K562 (cell line): Measurements from ENCODE around the gene TNFRSF19. TPM values are rescaled to one million over a fixed set of nuclear protein-coding genes. Genes with fewer than 3 reads are reported as not detected.

ENCODE experiments used
- ATAC-seq: fragments of 200-7000 bp; cut with Tn5 transposase; 3 replicates; pipeline ENCODE4 v1.9.1; 2020; ENCODE audit warnings: moderate library complexity
- BruUV-seq: library from RNA; stranded (reverse); fragments of 400-500 nt; replicated peaks from 2 replicates; lab custom pipeline; 2021; lab: Mats Ljungman, UMichigan
- CTCF ChIA-PET: fragments of 300-600 bp; formaldehyde crosslinking; extraction: SDS; loops from one replicate; lab custom pipeline; 2021; ENCODE audit warnings: low intra/inter-chr PET ratio; lab: Yijun Ruan, JAX
- POLR2A ChIA-PET: fragments of 300-600, 350-650 bp; sonication (Branson Sonifier 250); formaldehyde crosslinking; extraction: SDS; loops from one replicate; lab custom pipeline; 2021; ENCODE audit warnings: antibody characterized with exemption, inconsistent platforms; lab: Yijun Ruan, JAX
- DNase-seq, 4 experiments: peaks; one replicate each; pipeline versions ENCODE4 v3.0.0 to v3.0.0-alpha.2; 2011 to 2018; ENCODE audit warnings: low spot score in 3 of 4, mixed read lengths in 3 of 4; ENCODE audit errors: extremely low read depth in 1 of 4
- FAIRE-seq: peaks from 2 replicates; lab custom pipeline; 2011; peaks lifted over from hg19 to GRCh38; lab: Jason Lieb, UNC
- H2AFZ ChIP-seq: 2 replicates; pipeline ENCODE4 v1.6.0; 2011; ENCODE audit warnings: low read depth, low read length, control low read depth, inconsistent platforms
- H3K27ac ChIP-seq: fragments of 200-600 bp; 3 replicates; pipeline ENCODE4 v1.8.0; 2011; ENCODE audit warnings: low read depth, mild to moderate bottlenecking, control low read depth, inconsistent platforms, low read length, moderate library complexity, mixed read lengths; ENCODE audit errors: extremely low read depth
- H3K27me3 ChIP-seq, 2 experiments: fragments of 300-600 bp in 1 of 2; 2 replicates in 1 of 2; 3 replicates in 1 of 2; pipeline versions ENCODE4 v1.6.0 to v1.8.0; 2011; ENCODE audit warnings: inconsistent platforms in 2 of 2, low read length in 2 of 2, mild to moderate bottlenecking in 1 of 2, mixed read lengths in 1 of 2, moderate library complexity in 1 of 2; ENCODE audit not compliant: control insufficient read depth in 2 of 2, insufficient read depth in 2 of 2
- H3K36me3 ChIP-seq: fragments of 300-600 bp; 3 replicates; pipeline ENCODE4 v1.8.0; 2011; ENCODE audit warnings: mild to moderate bottlenecking, low read length, inconsistent platforms; ENCODE audit not compliant: control insufficient read depth, insufficient read depth
- H3K4me1 ChIP-seq, 2 experiments: fragments of 200-600 bp in 1 of 2; replicated peaks in 1 of 2; 2 replicates in 1 of 2; 3 replicates in 1 of 2; pipeline versions ENCODE4 v1.5.1 to v1.8.0; 2011; ENCODE audit warnings: inconsistent platforms in 2 of 2, low read length in 2 of 2, mild to moderate bottlenecking in 1 of 2, mixed read lengths in 1 of 2, moderate library complexity in 1 of 2; ENCODE audit not compliant: control insufficient read depth in 2 of 2, insufficient read depth in 2 of 2
- H3K4me2 ChIP-seq: 2 replicates; pipeline ENCODE4 v1.6.1; 2011; ENCODE audit warnings: low read length, control low read depth, inconsistent platforms, mixed read lengths; ENCODE audit not compliant: insufficient read depth
- H3K4me3 ChIP-seq: fragments of 200-600 bp; sonication (generic), shearing (Covaris generic); 2 replicates; pipeline ENCODE4 v1.5.1; 2016; ENCODE audit warnings: control low read depth, inconsistent platforms
- H3K79me2 ChIP-seq: fragments of 200-600 bp; 3 replicates; pipeline ENCODE4 v1.8.0; 2011; ENCODE audit warnings: low read length, inconsistent platforms; ENCODE audit not compliant: control insufficient read depth, insufficient read depth
- H3K9ac ChIP-seq, 2 experiments: 2 replicates each; pipeline versions ENCODE4 v1.6.0 to v1.6.1; 2011; ENCODE audit warnings: low read depth in 2 of 2, low read length in 2 of 2, control low read depth in 1 of 2, inconsistent platforms in 1 of 2, mild to moderate bottlenecking in 1 of 2, mixed read lengths in 1 of 2; ENCODE audit not compliant: insufficient read depth in 1 of 2
- H3K9me1 ChIP-seq: one replicate; pipeline ENCODE4 v1.6.0; 2011; ENCODE audit warnings: inconsistent platforms, mild to moderate bottlenecking, low read length, moderate library complexity; ENCODE audit not compliant: control insufficient read depth, insufficient read depth
- H3K9me3 ChIP-seq: replicated peaks from 2 replicates; pipeline ENCODE4 v1.5.1; 2011; ENCODE audit warnings: low read depth, low read length, inconsistent platforms; ENCODE audit not compliant: control insufficient read depth, insufficient read depth
- H4K20me1 ChIP-seq: replicated peaks from 2 replicates; pipeline ENCODE4 v1.6.1; 2011; ENCODE audit warnings: low read length, inconsistent platforms, mixed read lengths; ENCODE audit not compliant: control insufficient read depth, insufficient read depth
- HMGXB4 ChIP-seq: sonication (generic); formaldehyde crosslinking; IDR thresholded peaks from 2 replicates; pipeline ENCODE4 v1.8.1; 2023; ENCODE audit warnings: mild to moderate bottlenecking, missing genetic modification reagents
- SAP30 ChIP-seq: fragments of 200-600 bp; sonication (generic); IDR thresholded peaks from 2 replicates; pipeline ENCODE4 v1.6.1; 2012; ENCODE audit warnings: borderline replicate concordance, low read depth, mild to moderate bottlenecking, moderate library complexity, low read length, control low read depth, inconsistent platforms; ENCODE audit not compliant: insufficient read depth, poor library complexity, severe bottlenecking
- ZFP91 ChIP-seq: sonication (generic); formaldehyde crosslinking; IDR thresholded peaks from 2 replicates; pipeline ENCODE4 v1.8.0; 2022; ENCODE audit warnings: mild to moderate bottlenecking, missing genetic modification reagents
- WGBS: fragments of 100-300 bp; shearing (Covaris generic); methylation state at CpG from one replicate; pipeline ENCODE4 v1.1.6; 2016; ENCODE audit warnings: low coverage, mixed read lengths; ENCODE audit not compliant: insufficient coverage; ENCODE audit errors: missing lambda C conversion rate; 5-methylcytosine and 5-hydroxymethylcytosine counted together
- in situ Hi-C: fragments of 300-500 bp; cut with MboI; formaldehyde crosslinking; loops from 4 replicates; pipeline ENCODE4 v1.15.0; 2018; ENCODE audit warnings: inconsistent platforms, mixed read lengths
- intact Hi-C: fragments of 100-400 bp; cut with micrococcal nuclease; formaldehyde crosslinking; loops from 2 replicates; pipeline ENCODE4 v1.14.2; 2022
- polyA plus RNA-seq, 8 experiments: library from polyadenylated mRNA; depleted of rRNA in 4 of 8; stranded (reverse) in 5 of 8; unstranded in 3 of 8; fragments of >200 nt; fragmentation: Nextera tagmentation in 2 of 8; fragmentation: Illumina TruSeq in 1 of 8; extraction: Ambion mirVana in 2 of 8; extraction: Trizol in 1 of 8; gene quantifications; 2 replicates each; pipeline versions ENCODE4 v1.2.1 to v1.2.3, GENCODE V29; 2011 to 2014; ENCODE audit warnings: inconsistent platforms in 1 of 8, missing spikeins in 1 of 8
- total RNA-seq, 7 experiments: library from RNA; depleted of rRNA in 6 of 7; stranded (reverse); fragments of >200 nt in 6 of 7; fragmentation: Illumina TruSeq in 2 of 7; extraction: Trizol in 2 of 7; gene quantifications; 2 replicates each; pipeline versions ENCODE4 v1.2.1 to v1.2.3, GENCODE V29; 2011 to 2021; ENCODE audit warnings: low replicate concordance in 1 of 7

The TNFRSF19 gene
- total and polyA plus RNA-seq, 9 of the 15 experiments (the other 6 are each of a cell fraction or from before 2014, with no cell fraction given), result 0.01 to 0.07 TPM; not detected in 7

DNA sequence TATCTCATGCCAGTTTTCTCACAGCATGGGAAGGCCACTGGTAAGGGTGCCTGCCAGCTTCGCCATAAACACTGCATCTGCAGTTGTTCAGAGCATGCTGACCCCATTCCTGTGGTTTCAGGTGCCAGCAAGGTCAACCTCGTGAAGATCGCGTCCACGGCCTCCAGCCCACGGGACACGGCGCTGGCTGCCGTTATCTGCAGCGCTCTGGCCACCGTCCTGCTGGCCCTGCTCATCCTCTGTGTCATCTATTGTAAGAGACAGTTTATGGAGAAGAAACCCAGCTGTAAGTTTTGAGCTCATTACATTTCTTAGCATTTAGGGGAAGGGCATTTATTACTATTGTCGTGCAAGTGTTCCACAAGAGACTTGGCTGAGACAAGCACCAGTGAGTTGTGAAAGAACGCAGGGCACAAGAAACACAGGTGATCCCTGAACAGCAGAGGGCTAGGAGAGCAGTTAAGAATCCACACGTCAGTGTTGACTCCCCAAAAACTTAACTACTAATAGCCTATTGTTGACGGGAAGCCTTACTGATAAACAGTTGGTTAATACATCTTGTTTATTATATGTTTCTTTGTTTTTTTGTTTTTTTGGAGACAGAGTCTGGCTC lies 88.8 kb downstream of the TNFRSF19 start (continued):
- no peak for TF ChIP-seq ZFP91
- TF ChIP-seq, all 486 proteins: peak for 0

- Histone ChIP-seq H3K4me2 (no peak overlapping the region), H3K4me1 (no peaks in the 10 kb centered on the region), H3K27ac (no peak overlapping the region), H3K79me2 (no peaks in the 10 kb centered on the region), H3K36me3 (no peaks in the 10 kb centered on the region), H3K4me3 (no peak overlapping the region), H3K9ac (no peak overlapping the region), H3K27me3 (peaks cover 0 to 6% of the 10 kb centered on the region in 2 experiments; a peak in 2 of 5 replicates), H3K9me1 (no peaks in the 10 kb centered on the region), H3K9me3 (no peaks in the 10 kb centered on the region), H4K20me1 (no peaks in the 10 kb centered on the region), H2AFZ (no peak overlapping the region)
- TF ChIP-seq HMGXB4 (CRISPR knock-in tag) (no peak), SAP30 (no peak)
- DNase-seq (no peak), FAIRE-seq (no peak), ATAC-seq (no peak)
- BruUV-seq, result no TSS peak
- 2% methylated on average over 9 of the region's 9 CpGs for WGBS
- POLR2A ChIA-PET, result interaction anchor here (0.7 kb wide), 1 partner anchor 20 kb away, joined by 3 read pairs; no protein-coding TSS in a partner anchor
- CTCF ChIA-PET, result no interaction called here
- in situ Hi-C loops, result no loop called here
- intact Hi-C loops, result no loop called here
Observed at GRCh38 chr13:23660249-23660648, 90.0 kb downstream of the TNFRSF19 start.
